C4-2B (cell line): ENCODE data around the gene NEK1.

Experiments used
- CTCF ChIP-seq: fragments of 450-650 bp; conservative IDR thresholded peaks from 2 replicates; pipeline ENCODE4 v1.5.1; 2017; ENCODE audit warnings: mild to moderate bottlenecking
- ZFX ChIP-seq: fragments of 450-650 bp; IDR thresholded peaks from 2 replicates; pipeline ENCODE4 v1.6.1; 2017

- TF ChIP-seq ZFX (no peak), CTCF (no peak)
Measured at GRCh38 chr4:169583563-169583962, 28.8 kb downstream of the NEK1 start.
